Stomach smooth muscle (tissue), 2 donors: ENCODE data around the gene RAET1L.
"Not testable (repeated sequence)": the region's sequence is repeated elsewhere in the genome, so short reads cannot be mapped to it uniquely, and the experiment has no call there.

ENCODE experiments used
- H3K27ac ChIP-seq: one replicate; pipeline ENCODE4 v1.7.0; 2013; ENCODE audit warnings: mild to moderate bottlenecking, low read length, inconsistent platforms
- H3K27me3 ChIP-seq, 2 donors: one replicate each; pipeline ENCODE4 v1.7.0; 2013; ENCODE audit warnings: low read length in 2 of 2; ENCODE audit not compliant: insufficient read depth in 2 of 2, control insufficient read depth in 1 of 2
- H3K36me3 ChIP-seq, 2 donors: one replicate each; pipeline ENCODE4 v1.7.0; 2013; ENCODE audit warnings: low read length in 2 of 2; ENCODE audit not compliant: control insufficient read depth in 2 of 2, insufficient read depth in 2 of 2
- H3K4me1 ChIP-seq: one replicate; pipeline ENCODE4 v1.7.0; 2013; ENCODE audit warnings: low read length; ENCODE audit not compliant: control insufficient read depth, insufficient read depth
- H3K4me3 ChIP-seq, 2 donors: one replicate each; pipeline ENCODE4 v1.7.0; 2013; ENCODE audit warnings: low read length in 2 of 2
- H3K9ac ChIP-seq, 2 donors: one replicate each; pipeline ENCODE4 v1.7.0; 2013; ENCODE audit warnings: low read length in 2 of 2, mild to moderate bottlenecking in 1 of 2
- H3K9me3 ChIP-seq, 2 donors: one replicate each; pipeline ENCODE4 v1.7.0; 2013; ENCODE audit warnings: low read length in 2 of 2; ENCODE audit not compliant: control insufficient read depth in 2 of 2
- donor health status: healthy.
- donor health status: Pancreatic carcinoma.

RAET1L gene

GRCh38 chr6:149974394-149974793, 50.9 kb downstream of the RAET1L start:
- not testable (repeated sequence) for H3K9me3 ChIP-seq, H3K9ac ChIP-seq, H3K27ac ChIP-seq, H3K36me3 ChIP-seq, H3K4me3 ChIP-seq, H3K4me1 ChIP-seq
- peaks cover 20 to 28% of the 10 kb centered on the region in 2 donors for H3K27me3 ChIP-seq

GRCh38 chr6:149969635-149970034, 55.7 kb downstream of the RAET1L start:
- peaks cover 8% of the 10 kb centered on the region for H3K4me1 ChIP-seq
- H3K9ac ChIP-seq, result no peak overlapping the region
- H3K9me3 ChIP-seq, result no peaks in the 10 kb centered on the region
- H3K36me3 ChIP-seq, result no peaks in the 10 kb centered on the region
- H3K4me3 ChIP-seq, result no peak overlapping the region
- H3K27ac ChIP-seq, result no peak overlapping the region
- H3K27me3 ChIP-seq, result peaks cover 30 to 46% of the 10 kb centered on the region in 2 donors

GRCh38 chr6:149968909-149969308, 56.4 kb downstream of the RAET1L start:
- H3K36me3 ChIP-seq, H3K9ac ChIP-seq, H3K4me3 ChIP-seq, H3K9me3 ChIP-seq, H3K27ac ChIP-seq: not testable (repeated sequence)
- Histone ChIP-seq H3K27me3 (peaks cover 34 to 47% of the 10 kb centered on the region in 2 donors), H3K4me1 (peaks cover 15% of the 10 kb centered on the region)
